GF-D8 (cell line): ENCODE results near the gene MYORG.

Source experiments
- DNase-seq: peaks from one replicate; lab custom pipeline; 2025; lab: John Stamatoyannopoulos, UW

The MYORG gene

GRCh38 chr9:34332076-34332964 lies 44.4 kb downstream of the MYORG start:
- DNase-seq = peak; percentile 29

GRCh38 chr9:34331196-34331595 lies 45.5 kb downstream of the MYORG start:
- peak; percentile 12 for DNase-seq

GRCh38 chr9:34328987-34329832 lies 47.5 kb downstream of the MYORG start, which contains the start of the genes KIF24 and NUDT2:
Gene KIF24 (minus strand): TSS chr9:34329268. CDS start chr9:34311346, 17,922 bp downstream.
Gene NUDT2 (plus strand): TSS chr9:34329569. CDS start chr9:34339040, 9,471 bp downstream.
- peak; percentile 99 for DNase-seq

- no peak for DNase-seq
Observed at GRCh38 chr9:34328500-34328986, 48.2 kb downstream of the MYORG start.

- no peak for DNase-seq
Observed at GRCh38 chr9:34326690-34327089, 50.0 kb downstream of the MYORG start.

GRCh38 chr9:34322899-34323591 lies 53.7 kb downstream of the MYORG start:
- DNase-seq = no peak

- DNase-seq = no peak
Observed at GRCh38 chr9:34321451-34321850, 55.2 kb downstream of the MYORG start.

GRCh38 chr9:34318163-34318790 lies 58.4 kb downstream of the MYORG start:
- DNase-seq = no peak

GRCh38 chr9:34317436-34317835 lies 59.3 kb downstream of the MYORG start:
- no peak for DNase-seq
